K562 (cell line): Measurements from ENCODE around the gene ABHD18. TPM values are rescaled to one million over a fixed set of nuclear protein-coding genes. Genes with fewer than 3 reads are reported as not detected.

ENCODE experiments used
- FOXK2 ChIP-seq, 2 experiments: fragments of 450-650 bp; IDR thresholded peaks in 1 of 2; conservative IDR thresholded peaks in 1 of 2; 2 replicates each; pipeline ENCODE4 v1.6.1; 2016; ENCODE audit warnings: low read depth in 2 of 2, mild to moderate bottlenecking in 1 of 2
- FUS ChIP-seq: fragments of 200-400 bp; formaldehyde crosslinking; optimal IDR thresholded peaks from 2 replicates; pipeline ENCODE3; 2017; ENCODE audit warnings: low read depth, low read length
- HOXB6 ChIP-seq: fragments of 250-450 bp; sonication (Bioruptor Pico); IDR thresholded peaks from 2 replicates; pipeline ENCODE4 v1.5.1; 2022; ENCODE audit warnings: mild to moderate bottlenecking, borderline replicate concordance
- MED1 ChIP-seq: sonication (generic); formaldehyde crosslinking; IDR thresholded peaks from 2 replicates; pipeline ENCODE4 v1.8.1; 2023; ENCODE audit warnings: missing genetic modification reagents, borderline replicate concordance
- PHF21A ChIP-seq: fragments of 450-650 bp; IDR thresholded peaks from 2 replicates; pipeline ENCODE4 v1.6.1; 2017; ENCODE audit warnings: low read depth, borderline replicate concordance
- RB1 ChIP-seq: fragments of 450-650 bp; IDR thresholded peaks from 2 replicates; pipeline ENCODE4 v1.6.1; 2017; ENCODE audit warnings: low read depth, mild to moderate bottlenecking
- SIN3B ChIP-seq: fragments of 450-650 bp; IDR thresholded peaks from 2 replicates; pipeline ENCODE4 v1.6.1; 2017; ENCODE audit warnings: low read depth, mild to moderate bottlenecking, moderate library complexity
- SMAD3 ChIP-seq: fragments of 450-650 bp; formaldehyde crosslinking; conservative IDR thresholded peaks from 2 replicates; pipeline ENCODE4 v1.4.0; 2020; ENCODE audit warnings: mild to moderate bottlenecking
- SMC3 ChIP-seq: conservative IDR thresholded peaks from 2 replicates; pipeline ENCODE4 v1.6.1; 2011; ENCODE audit warnings: low read depth, low read length, improper control_type of control experiment; ENCODE audit not compliant: insufficient read depth
- SRSF3 ChIP-seq: fragments of 200-400 bp; formaldehyde crosslinking; IDR thresholded peaks from 2 replicates; pipeline ENCODE4 v1.6.1; 2016; ENCODE audit warnings: mild to moderate bottlenecking, low read length, moderate library complexity; ENCODE audit not compliant: insufficient read depth
- TOE1 ChIP-seq, 2 experiments: fragments of 450-650 bp in 1 of 2; sonication (generic) in 1 of 2; formaldehyde crosslinking in 1 of 2; IDR thresholded peaks; 2 replicates each; pipeline versions ENCODE4 v1.7.1 to v1.8.0; 2016 to 2022; ENCODE audit warnings: borderline replicate concordance in 2 of 2, mild to moderate bottlenecking in 2 of 2, antibody characterized with exemption in 1 of 2, inconsistent platforms in 1 of 2, low read depth in 1 of 2, missing genetic modification reagents in 1 of 2, moderate library complexity in 1 of 2
- ZBTB1 ChIP-seq: sonication (generic); formaldehyde crosslinking; IDR thresholded peaks from 2 replicates; pipeline ENCODE4 v1.8.1; 2023; ENCODE audit warnings: missing genetic modification reagents, low read depth, mild to moderate bottlenecking, borderline replicate concordance
- ZNF121 ChIP-seq: sonication (generic); formaldehyde crosslinking; conservative IDR thresholded peaks from 2 replicates; pipeline ENCODE4 v1.8.0; 2022; ENCODE audit warnings: missing genetic modification reagents
- ZNF232 ChIP-seq: sonication (generic); formaldehyde crosslinking; IDR thresholded peaks from 2 replicates; pipeline ENCODE4 v1.8.0; 2022; ENCODE audit warnings: mild to moderate bottlenecking, missing genetic modification reagents
- ZNF253 ChIP-seq: fragments of 250-450 bp; sonication (Bioruptor Pico); conservative IDR thresholded peaks from 2 replicates; pipeline ENCODE4 v1.6.1; 2021; ENCODE audit warnings: mild to moderate bottlenecking
- ZNF431 ChIP-seq: sonication (generic); formaldehyde crosslinking; IDR thresholded peaks from 2 replicates; pipeline ENCODE4 v1.8.0; 2022; ENCODE audit warnings: mild to moderate bottlenecking, missing genetic modification reagents
- ZNF644 ChIP-seq: fragments of 200-800 bp; sonication (Bioruptor generic); IDR thresholded peaks from 2 replicates; pipeline ENCODE4 v1.6.1; 2016; ENCODE audit warnings: low read depth, missing genetic modification characterization, missing compliant biosample characterization
- ZNF76 ChIP-seq: fragments of 250-450 bp; sonication (Bioruptor Pico); IDR thresholded peaks from 2 replicates; pipeline ENCODE4 v1.4.0; 2020; ENCODE audit warnings: mild to moderate bottlenecking, moderate library complexity, borderline replicate concordance
- polyA plus RNA-seq, 8 experiments: library from polyadenylated mRNA; depleted of rRNA in 4 of 8; stranded (reverse) in 5 of 8; unstranded in 3 of 8; fragments of >200 nt; fragmentation: Nextera tagmentation in 2 of 8; fragmentation: Illumina TruSeq in 1 of 8; extraction: Ambion mirVana in 2 of 8; extraction: Trizol in 1 of 8; gene quantifications; 2 replicates each; pipeline versions ENCODE4 v1.2.1 to v1.2.3, GENCODE V29; 2011 to 2014; ENCODE audit warnings: inconsistent platforms in 1 of 8, missing spikeins in 1 of 8
- total RNA-seq, 7 experiments: library from RNA; depleted of rRNA in 6 of 7; stranded (reverse); fragments of >200 nt in 6 of 7; fragmentation: Illumina TruSeq in 2 of 7; extraction: Trizol in 2 of 7; gene quantifications; 2 replicates each; pipeline versions ENCODE4 v1.2.1 to v1.2.3, GENCODE V29; 2011 to 2021; ENCODE audit warnings: low replicate concordance in 1 of 7
- TF ChIP-seq, protein P1 (sequence below): fragments of 250-450 bp; sonication (Bioruptor Pico); IDR thresholded peaks from 2 replicates; pipeline ENCODE4 v1.8.0; 2021; ENCODE audit warnings: moderate library complexity, mild to moderate bottlenecking, inconsistent platforms
- TF ChIP-seq, protein P2 (sequence below): fragments of 450-650 bp; IDR thresholded peaks from 2 replicates; pipeline ENCODE4 v1.6.1; 2016; ENCODE audit warnings: borderline replicate concordance

Gene ABHD18
- total and polyA plus RNA-seq, 9 of the 15 experiments (the other 6 are each of a cell fraction or from before 2014, with no cell fraction given) = 6.1 to 25.0 (median 16.0) TPM

DNA sequence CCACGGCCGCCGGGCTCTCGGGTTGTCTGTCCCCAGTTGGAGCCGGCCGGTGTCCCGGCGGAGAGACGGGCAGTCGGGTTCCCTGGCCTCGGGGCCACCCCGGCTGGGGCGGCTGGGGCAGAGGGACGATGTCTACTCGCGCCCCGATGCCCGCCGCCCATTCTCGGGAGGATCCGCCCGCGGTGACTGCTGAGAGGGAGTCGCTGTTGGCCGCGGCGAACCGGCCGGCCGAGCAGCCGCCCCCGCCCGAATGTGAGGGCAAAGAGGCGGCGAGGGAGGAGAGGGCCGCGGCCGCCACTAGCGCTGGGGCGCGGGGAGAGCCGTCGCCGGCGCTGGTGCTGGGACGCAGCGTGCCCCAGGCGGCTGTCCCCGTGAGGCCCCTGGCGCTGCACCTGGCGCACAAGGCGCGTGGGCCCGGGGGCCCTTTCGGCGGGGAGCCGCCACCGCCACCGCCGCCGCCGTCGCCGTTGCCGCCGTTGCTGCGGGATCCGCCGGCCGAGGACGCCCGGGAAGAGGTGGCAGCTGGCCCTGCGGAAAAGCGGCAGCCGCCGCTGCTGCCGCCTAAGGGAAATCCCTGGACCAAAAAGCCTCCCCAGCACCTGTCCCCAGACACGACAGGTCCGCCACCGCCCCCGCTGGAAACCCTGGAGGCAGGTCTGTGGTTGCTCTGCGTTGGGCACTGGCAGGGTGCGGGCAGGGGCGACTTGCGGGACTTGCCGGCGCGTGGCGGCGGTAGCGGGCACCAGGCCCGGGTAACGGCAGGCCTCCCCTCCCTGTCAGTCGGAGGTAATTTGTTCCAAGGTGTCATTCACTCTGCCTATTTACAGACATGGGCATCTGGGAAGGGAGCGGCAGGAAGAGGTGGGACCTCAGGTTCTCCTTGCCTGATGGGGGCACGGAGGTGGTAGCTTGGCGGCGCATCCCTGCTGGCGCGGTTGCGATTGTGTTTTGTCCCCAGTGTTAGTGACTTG, 96.6 kb downstream of the ABHD18 start (continued):
- no peak for TF ChIP-seq SMAD3
- peak; percentile 53 for TF ChIP-seq ZBTB1 (CRISPR knock-in tag)
- TF ChIP-seq ZNF644 (tag) = no peak
- no peak for TF ChIP-seq TOE1 (IDR thresholded peaks at IDR 0.05; ENCODE audit: borderline replicate concordance)
- no peak for TF ChIP-seq TOE1 (CRISPR knock-in tag; IDR thresholded peaks at IDR 0.05; ENCODE audit: borderline replicate concordance, low read depth)
- TF ChIP-seq ZNF232 (CRISPR knock-in tag) = no peak; the same call in 1 of the 2 replicates
- 0 out of 2 replicates have a peak, but pooled peaks have one; percentile 79 for TF ChIP-seq MED1
- TF ChIP-seq ZNF253 (CRISPR knock-in tag) = no peak
- TF ChIP-seq, protein P1, sequence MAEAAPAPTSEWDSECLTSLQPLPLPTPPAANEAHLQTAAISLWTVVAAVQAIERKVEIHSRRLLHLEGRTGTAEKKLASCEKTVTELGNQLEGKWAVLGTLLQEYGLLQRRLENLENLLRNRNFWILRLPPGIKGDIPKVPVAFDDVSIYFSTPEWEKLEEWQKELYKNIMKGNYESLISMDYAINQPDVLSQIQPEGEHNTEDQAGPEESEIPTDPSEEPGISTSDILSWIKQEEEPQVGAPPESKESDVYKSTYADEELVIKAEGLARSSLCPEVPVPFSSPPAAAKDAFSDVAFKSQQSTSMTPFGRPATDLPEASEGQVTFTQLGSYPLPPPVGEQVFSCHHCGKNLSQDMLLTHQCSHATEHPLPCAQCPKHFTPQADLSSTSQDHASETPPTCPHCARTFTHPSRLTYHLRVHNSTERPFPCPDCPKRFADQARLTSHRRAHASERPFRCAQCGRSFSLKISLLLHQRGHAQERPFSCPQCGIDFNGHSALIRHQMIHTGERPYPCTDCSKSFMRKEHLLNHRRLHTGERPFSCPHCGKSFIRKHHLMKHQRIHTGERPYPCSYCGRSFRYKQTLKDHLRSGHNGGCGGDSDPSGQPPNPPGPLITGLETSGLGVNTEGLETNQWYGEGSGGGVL (CRISPR knock-in tag) = no peak
- no peak for TF ChIP-seq PHF21A
- TF ChIP-seq FOXK2 (conservative IDR thresholded peaks at IDR 0.05 in 1 of 2, IDR thresholded peaks at IDR 0.05 in 1 of 2; ENCODE audit: low read depth in 2 of 2) = no peak
- TF ChIP-seq RB1 = no peak
- no peak for TF ChIP-seq ZNF76 (CRISPR knock-in tag)
- TF ChIP-seq SRSF3 = no peak
- TF ChIP-seq, protein P2, sequence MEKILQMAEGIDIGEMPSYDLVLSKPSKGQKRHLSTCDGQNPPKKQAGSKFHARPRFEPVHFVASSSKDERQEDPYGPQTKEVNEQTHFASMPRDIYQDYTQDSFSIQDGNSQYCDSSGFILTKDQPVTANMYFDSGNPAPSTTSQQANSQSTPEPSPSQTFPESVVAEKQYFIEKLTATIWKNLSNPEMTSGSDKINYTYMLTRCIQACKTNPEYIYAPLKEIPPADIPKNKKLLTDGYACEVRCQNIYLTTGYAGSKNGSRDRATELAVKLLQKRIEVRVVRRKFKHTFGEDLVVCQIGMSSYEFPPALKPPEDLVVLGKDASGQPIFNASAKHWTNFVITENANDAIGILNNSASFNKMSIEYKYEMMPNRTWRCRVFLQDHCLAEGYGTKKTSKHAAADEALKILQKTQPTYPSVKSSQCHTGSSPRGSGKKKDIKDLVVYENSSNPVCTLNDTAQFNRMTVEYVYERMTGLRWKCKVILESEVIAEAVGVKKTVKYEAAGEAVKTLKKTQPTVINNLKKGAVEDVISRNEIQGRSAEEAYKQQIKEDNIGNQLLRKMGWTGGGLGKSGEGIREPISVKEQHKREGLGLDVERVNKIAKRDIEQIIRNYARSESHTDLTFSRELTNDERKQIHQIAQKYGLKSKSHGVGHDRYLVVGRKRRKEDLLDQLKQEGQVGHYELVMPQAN = peak; percentile 20; the same call in 1 of the 2 replicates
- TF ChIP-seq HOXB6 = no peak
- TF ChIP-seq SMC3 = no peak
- peak; percentile 64; the same call in 1 of the 2 replicates for TF ChIP-seq ZNF431
- no peak for TF ChIP-seq ZNF121 (CRISPR knock-in tag)
- TF ChIP-seq SIN3B = peak; percentile 26; the same call in 1 of the 2 replicates
- no peak for TF ChIP-seq FUS
